Kidney capillary endothelial cell (primary cell): ENCODE measurements around the gene GAB2.
A peak's percentile ranks its signal among the peaks of the same experiment; 100 is the strongest.
"Not testable (repeated sequence)": the region's sequence is repeated elsewhere in the genome, so short reads cannot be mapped to it uniquely, and the experiment has no call there.

Experiments used
- DNase-seq: peaks from one replicate; pipeline ENCODE4 v3.0.0-alpha.2; 2018; ENCODE audit warnings: low spot score

GAB2 gene

DNA sequence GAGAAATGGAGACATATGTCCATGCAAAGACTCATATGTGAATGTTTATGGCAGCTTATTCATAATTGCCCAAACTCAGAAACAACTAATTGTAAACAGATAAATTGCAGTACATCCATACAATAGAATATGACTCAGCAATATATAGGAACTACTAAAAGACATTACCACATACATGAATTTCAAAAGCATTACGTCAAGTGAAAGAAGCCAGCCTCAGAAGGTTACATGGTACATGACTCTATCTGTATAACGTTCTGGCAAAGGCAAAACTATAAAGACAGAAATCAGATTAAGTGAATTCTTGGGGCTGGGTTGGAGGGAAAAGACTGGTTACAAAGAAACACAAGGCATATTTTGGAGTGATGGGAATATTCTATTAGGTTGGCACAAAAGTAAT, 236.4 kb downstream of the GAB2 start:
- no peak for DNase-seq

DNA sequence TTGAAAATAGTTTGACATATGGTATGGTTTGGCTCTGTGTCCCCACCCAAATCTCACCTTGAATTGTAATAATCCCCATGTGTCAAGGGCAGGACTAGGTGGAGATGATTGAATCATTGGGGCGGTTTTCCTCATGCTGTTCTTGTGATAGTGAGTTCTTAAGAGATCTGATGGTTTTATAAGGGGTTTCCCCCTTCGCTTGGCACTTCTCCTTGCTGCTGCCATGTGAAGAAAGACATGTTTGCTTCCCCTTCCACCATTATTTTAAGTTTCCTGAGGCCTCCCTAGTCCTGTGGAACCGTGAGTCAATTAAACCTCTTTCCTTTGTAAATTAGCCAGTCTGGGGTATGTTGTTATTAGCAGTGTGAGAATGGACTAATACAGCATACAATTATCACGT, 236.9 kb downstream of the GAB2 start:
- no peak for DNase-seq

DNA sequence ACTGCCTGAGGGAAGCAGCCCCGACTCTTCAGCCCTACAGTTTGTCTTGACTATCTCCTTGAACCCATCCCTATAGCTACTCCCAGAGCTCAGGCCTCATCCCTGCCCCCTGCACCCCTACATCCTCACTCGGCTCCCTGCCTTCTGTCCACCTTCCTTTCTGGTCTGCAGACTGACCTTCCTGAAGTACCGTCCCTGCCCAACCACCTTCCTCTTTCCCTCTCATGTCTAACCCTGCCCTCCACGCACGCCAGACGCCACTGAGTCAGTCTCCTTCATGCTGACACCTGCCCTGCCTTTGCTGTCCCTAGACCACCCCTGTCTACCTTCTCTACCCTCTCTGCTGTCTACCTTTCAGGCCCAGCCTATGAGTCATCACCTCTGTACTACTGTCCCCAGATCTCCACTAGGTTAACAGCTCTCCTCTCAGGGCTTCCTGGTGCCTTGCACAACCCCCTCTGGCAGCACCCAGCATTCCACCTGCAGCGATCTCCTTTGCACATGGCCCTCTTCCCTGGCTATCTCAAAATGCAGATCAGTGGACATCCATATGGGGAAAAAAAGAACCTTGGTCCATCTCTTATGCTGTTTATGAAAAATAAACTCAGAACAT, 238.1 kb downstream of the GAB2 start:
- no peak for DNase-seq

DNA sequence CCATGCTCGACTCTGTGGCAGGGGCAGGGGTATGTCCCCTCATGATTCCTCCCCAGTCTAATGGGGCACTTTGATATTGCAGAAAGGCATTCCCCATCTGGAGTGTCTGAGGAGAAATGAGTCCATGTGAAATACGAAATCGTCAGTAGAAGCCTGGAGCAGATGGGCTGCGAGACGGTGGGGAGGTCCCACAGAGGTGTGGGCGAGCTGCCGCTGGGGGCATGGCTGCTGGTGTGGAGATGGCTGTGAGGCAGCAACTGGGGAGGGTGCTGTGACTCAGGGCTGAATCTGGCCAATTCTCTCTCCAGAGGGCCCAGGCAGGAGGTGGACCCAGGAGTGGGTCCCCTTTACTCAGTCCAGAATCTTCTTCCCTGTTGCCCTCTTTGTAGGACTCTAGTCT, 240.4 kb downstream of the GAB2 start:
- DNase-seq = no peak

DNA sequence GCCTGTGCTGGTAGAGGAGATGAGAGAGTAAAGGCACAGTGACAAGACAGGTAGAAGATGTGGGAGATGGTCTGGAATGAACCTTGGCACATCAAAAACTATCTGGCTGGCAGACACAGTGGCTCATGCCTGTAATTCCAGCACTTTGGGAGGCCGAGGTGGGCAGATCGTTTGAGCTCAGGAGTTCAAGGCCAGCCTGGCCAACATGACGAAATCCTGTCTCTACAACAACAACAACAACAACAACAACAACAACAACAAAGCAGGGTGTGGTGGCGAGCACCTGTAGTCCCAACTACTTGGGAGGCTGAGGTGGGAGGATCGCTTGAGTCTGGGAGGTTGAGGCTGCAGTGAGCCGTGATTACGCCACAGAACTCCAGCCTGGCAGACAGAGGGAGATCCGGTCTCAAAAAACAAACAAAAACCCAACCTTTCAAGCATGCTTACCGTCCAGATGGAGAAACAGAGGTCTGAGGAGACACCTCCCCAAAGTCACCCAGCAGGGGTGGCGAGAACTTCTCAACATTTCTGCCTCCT, 240.9 kb downstream of the GAB2 start:
- no peak for DNase-seq

DNA sequence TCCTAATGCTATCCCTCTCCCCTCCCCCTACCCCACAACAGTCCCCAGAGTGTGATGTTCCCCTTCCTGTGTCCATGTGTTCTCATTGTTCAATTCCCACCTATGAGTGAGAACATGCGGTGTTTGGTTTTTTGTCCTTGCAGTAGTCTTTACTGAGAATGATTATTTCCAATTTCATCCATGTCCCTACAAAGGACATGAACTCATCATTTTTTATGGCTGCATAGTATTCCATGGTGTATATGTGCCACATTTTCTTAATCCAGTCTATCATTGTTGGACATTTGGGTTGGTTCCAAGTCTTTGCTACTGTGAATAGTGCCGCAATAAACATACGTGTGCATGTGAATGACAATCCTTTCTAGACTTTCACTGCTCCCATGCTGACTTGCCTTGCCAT, 241.8 kb downstream of the GAB2 start:
- not testable (repeated sequence) for DNase-seq

DNA sequence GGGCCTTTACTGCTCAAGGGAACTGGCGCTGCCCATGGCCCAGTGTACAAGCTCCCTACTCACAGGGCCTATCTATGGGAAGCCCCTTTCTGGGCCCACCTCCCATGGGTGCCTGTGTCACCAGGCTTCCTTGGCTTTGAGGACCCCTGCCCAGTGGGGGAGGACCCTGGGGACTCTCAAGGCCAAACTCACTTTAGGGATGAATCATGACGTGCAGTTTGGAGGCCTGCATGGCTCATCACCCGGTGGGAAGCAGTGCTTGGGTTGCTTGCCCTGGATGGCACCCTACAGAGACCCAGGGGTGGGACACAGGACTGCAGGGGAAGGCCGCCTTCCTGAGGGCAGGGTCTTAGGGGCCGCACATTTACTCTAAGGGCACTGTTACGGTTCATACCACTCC, 245.7 kb downstream of the GAB2 start:
- no peak for DNase-seq

DNA sequence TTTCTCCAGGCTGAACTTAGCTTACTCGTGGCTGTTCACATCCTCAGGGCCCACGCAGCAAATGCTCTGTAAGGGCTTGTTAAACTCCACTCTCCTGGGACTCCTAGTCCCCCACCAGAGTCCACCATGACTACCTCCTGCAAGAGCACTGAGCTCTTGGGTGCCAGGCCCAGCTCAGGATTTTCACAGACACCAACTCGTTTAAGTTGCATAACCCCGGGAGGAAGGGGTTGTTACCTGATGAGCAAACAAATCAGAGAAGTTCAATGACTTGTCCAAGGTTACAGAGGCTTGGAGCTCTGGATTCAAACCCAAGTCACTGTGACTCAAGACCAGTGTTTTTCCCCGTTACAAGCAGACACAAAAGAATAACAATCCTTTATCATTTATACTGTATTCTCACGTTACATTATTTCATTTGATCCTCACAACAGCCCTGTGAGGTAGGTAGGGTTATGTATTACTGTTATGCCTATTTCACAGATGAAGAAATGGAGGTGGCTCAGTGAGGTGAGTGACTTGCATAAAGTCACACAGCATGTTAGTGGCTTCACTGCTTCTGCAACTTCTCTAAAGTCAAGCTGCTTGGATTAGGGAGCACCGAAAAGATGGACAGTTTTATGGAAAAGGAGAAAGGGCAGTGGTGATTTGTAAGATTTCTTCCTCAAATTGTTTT, 246.6 kb downstream of the GAB2 start:
- no peak for DNase-seq

DNA sequence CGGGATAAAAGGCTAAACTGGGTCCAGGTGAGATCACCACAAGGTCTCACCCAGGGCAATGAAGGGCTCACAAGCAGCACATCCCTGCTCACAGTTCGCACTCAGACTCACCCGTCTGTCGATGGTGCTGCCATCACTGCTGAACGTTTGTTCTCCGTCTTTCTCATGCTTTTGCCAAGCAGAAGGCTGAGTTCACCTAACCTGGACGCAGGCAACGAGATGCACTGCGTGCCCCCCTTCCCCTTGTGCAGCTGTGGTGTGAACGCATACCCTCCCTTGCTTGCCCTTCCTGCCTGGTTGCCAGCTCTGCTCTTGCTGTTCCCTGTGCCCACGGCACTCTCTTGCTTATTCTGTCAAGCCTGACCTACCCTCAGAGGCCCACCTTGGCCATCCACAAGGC, 247.2 kb downstream of the GAB2 start:
- DNase-seq = no peak

DNA sequence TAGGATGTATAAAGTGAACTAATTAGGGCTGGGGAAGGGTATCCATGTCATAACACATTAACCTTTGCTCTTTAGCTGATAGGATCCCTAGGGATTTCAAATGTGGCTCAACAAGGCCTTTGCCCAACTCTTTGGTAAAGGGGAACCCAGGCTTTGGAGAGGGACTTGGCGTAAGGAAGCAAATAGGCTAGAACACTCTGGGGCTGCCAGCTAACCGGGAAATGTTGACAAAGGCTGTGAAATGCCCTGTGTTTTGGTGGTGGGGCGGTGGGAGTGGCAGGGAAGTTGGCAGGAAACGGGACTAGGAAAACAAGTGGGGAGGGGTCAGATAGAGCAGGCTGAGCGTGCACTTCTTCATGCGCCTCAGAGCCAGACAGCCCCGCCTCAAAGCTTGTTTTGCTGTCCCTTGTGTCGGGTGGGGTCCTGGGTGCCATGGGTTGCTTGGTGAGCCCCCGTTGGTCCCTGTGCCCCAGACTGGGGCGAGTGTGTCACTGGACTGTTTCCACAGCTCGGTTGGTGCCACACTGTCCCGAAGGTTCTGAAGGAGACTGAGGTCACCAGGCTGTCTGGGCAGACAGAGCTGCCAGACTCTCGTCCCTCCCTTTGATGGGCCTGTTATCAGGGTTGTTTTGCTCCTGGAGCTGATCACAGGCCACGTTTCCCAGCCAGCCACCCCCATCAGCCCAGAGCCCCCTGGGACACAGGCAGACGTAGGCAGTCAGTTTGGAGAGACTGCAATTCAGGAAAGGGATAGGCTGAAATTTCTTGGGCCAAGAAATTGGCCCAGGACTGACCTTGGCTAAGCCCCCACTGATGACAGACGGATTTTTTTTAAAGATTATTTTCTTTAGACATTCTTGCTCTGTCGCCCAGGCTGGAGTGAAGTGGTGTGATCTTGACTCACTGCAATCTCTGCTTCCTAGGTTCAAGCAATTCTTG, 248.8 kb downstream of the GAB2 start:
- DNase-seq = peak; percentile 30

DNA sequence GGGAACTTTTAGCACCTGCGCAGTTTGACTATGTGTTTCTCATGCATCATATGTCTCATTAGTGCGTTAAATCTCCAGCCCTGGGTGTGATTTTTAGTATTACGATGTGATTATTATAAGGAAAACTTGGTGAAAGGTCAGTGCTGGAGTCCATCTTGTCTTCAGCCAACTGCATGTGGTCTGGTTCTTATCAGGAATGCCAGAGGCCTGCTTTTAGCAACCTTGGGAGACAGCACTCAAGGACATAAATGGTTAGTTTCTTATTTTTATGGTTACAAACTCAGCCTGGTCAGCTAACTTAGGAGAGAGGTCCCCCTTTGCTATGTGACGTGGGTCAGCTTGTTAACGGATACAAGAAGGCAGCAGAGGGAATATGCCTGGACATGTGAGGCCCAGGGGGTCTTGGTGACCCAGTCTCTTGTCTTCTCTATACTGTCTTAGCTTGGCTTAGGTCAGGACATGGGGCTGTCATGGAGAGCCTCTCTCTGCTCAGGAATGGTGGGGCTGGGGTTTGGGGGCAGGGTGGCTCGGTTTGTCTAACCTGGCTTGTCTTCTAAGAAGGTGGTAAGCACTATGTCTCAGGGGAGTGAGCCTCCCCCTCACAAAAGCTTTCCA, 250.7 kb downstream of the GAB2 start:
- DNase-seq = no peak
